NCI-H526 treated with DMSO at 0.1 percent for 48 hours (cell line): ENCODE measurements around the gene SUFU.

ENCODE experiments used
- DNase-seq: peaks from one replicate; lab custom pipeline; 2025; lab: John Stamatoyannopoulos, UW

SUFU gene

DNA sequence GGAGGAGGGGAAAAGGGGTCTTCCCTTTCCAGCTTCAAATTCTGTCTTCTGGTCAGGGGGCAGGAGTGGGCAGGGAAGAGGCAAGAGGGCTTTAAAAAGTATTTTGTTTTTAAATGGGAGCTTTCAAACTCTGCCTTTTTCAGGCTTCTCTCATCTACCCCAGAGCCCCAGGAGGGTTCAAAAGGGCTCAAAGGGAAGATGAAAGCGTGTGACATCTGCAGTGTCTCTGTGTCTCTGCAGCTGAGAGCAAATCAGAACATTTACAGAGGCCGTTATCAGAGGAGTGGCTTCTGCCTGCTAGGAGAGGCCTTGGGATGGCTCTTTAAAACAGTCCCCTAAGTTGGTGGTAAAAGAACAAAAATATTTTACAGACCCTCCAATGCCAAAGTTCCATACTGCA lies 170.8 kb downstream of the SUFU start:
- no peak for DNase-seq

DNA sequence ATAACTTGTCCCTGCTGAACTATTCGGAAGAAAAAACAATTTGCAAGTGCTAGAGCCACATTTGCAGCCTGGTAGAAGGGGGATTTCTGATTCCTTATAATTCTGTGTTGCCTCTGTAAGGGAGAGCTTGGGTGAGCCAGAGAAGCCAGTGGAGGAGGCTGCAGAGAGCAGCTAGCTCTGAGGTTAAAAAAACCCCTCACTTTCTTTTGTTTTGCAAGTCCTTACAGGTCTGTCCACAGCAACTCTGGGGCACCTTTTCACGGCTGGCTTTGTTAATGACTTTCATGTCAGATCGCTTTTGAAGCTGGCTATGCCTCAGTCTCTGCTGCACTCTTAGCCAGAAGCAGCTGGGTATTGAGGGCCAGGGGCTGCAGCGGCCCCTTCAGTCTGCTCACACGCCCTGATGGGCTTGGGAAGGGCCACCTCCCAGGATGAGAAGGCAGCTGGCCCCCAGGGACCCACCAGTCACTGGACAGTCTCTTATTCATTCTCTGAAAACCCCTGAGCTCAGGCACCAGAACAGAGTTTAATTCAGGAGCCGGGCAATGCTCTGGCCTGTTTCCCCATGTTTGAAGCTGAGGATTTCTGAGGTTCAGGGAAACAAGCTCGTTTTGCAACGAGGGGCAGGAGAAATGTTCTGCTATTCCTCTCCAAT lies 171.4 kb downstream of the SUFU start:
- no peak for DNase-seq

DNA sequence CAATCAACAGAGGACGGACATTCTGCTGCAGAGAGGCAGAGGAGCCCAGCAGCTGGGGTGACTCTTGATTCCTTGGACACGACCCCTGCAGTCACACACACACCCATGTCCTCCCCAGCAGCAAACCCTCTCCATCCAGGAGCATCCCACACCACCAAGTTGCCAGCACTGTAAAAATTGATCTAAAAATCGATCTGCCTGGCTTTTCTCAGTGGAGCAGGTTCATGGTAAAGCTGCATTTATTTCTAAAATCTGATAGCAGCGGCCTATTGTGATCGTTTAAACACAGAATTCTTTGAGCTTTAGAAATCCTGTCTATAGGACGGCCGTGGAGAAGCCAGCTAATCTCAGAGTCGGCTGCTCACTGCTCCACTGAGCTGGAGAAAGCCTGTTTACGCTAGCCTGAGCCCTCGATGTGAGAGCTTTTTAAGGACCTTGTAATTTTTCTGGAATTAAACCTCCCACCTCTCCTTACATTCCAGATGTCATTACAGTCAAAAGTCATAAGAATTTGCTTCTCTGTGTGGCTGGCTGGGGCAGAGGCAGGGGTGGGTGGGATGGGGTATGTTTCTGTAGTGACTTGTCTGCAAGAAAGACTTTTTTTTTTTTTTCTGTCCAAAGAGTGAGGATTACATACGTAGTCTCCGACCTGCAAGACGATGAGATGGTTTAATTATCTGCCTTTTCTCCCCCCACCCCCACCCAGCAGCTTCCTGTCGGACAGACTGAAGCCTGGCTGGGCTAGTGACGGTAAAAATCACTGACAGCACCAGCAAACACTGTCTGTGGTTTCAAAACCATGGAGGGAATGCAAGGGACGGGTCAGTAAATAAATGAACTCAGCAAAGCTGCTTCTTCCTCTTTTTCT lies 172.1 kb downstream of the SUFU start:
- no peak for DNase-seq

DNA sequence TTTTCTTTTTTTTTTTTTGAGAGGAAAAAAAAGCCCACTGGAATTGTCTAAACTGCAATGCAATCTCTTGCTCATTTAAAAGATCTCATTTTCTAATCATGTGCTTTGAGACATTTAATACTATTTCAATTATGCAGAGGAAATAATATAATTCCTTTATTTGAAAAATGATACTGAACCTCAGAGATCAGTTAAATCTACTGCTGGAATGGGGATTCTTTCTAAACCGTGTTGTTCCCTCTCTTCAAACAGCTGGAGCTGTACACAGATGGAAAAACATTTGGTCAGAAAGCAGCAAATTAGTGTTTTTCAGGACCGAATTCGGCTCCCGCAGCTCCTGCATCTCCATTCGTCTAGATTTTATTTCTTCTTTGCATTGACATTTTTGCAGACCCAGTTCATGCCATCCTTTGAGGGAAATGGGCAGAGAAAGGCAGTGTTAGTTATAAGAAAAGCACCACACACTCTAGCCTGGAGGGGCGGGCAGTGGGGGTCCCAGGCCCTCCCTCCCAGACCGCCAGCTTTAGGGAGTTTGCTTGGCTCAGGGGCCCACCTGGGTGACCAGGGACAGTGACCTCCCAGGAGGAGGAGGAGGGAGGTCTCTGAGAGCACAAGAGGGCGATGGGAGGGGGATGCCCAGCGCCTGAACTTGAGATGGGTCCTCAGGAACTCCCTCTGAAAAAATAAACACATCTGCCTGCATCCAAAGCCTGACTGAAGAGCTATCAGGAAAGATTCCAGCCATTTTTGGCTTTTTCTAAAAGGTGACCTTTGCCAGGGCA lies 173.0 kb downstream of the SUFU start:
- DNase-seq, result no peak

DNA sequence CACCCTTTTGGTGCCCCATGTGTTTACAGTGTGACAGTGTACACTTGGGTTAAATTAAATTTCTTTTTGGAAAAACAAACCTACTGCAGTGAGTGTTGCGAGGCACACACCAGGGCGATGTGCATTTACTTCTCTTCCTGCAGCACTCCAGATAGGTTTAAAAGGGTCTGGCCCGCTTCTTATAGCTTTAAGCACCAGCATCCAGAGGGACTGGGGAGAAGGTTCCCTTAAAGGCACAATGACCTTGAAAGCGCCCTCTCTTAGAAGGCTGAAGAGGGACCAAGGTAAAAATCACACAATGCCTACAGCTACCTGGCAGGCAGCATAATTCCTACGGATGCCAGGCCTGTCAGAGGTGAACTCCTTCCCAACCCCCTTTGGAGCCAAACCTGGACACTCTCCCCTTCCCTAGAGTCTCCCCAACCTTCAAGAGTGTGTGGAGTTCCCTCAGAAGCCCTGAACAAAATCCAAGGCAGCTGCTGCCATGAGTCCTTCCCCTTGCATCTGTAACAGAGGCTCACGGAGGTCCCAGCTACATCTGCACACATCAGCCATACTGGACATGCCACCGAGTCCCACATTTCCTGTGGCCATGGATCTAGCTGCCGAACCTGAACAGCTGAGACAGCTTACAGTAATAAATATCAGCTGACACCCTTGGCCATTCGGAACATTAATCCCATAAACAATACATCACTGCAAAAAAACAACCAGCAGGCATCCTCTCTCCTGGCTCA lies 173.7 kb downstream of the SUFU start:
- DNase-seq, result no peak

DNA sequence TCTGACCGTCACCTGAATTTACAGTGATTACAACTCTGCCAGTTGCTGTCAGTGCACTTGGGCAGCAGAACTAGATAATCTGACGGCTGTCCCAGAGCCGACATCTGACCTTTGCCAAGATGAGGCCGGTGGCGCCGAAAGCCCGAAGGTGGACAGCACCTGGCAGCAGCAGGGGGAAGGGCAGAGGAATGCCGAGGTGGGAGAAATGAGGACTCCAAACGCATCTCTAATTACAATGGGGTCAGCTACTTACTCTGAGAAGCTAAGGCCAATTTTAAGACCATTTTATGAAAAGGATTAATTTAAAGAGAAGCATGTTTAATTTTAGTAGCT lies 174.3 kb downstream of the SUFU start:
- no peak for DNase-seq

DNA sequence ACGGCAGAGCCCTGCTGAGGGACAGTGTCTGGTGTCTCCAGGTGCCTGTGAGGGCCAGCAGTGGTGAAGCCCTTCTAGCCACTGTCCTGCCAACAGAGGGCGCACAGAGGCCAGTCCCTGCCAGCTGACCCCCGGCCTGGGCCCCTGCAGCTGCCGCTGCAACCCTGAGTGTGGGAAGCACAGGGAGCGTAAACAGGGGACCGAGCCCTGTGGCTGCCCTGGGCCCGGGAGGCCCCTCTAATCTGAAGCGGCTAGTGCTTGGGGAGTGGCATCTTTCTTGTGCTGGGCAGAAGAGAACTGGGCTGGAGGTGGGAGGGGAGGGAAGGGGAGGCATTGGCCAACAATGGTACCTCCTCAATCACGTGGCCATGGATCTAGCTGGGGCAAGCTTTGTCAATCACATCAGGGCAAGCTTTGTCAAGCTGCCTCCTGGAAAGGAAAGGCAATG lies 175.1 kb downstream of the SUFU start:
- DNase-seq, result peak; percentile 2

DNA sequence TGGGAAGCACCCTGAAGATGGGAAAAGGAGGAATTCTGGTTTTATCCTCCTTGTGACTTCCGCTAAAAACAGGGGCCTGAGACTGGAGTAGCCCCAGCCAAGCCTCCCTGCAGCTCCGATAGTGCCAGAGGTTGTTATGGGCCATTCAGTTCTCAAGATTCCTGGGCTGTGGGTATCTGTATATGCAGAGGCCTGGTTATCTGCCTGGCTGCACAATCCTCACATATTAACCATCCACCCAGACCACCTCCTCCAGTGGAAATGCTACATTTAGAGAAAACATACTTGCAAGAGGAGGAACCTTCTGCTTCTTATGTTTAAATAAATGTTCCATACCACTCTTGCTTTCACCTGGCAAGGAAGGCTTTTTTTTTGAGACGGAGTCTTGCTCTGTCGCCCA lies 175.8 kb downstream of the SUFU start:
- no peak for DNase-seq

DNA sequence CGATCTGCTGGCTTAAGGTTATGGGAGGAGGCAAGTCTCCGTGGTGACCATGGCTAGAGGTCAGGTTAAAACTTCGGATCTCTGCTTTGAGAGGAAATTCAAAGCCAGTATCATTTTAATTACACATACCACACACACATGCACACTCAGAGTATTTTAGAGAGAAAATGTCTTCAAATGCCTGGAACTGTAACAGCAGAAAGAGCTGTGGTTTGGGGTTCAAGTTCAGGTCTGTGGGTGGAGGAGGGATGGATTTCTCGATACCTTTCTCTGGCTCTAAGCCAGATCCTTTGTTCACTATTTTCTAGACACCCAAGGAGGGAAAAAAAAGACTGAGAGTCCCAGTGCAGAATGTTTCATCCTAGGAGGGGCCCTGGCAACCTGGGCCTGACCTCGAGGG lies 177.9 kb downstream of the SUFU start:
- DNase-seq, result no peak

DNA sequence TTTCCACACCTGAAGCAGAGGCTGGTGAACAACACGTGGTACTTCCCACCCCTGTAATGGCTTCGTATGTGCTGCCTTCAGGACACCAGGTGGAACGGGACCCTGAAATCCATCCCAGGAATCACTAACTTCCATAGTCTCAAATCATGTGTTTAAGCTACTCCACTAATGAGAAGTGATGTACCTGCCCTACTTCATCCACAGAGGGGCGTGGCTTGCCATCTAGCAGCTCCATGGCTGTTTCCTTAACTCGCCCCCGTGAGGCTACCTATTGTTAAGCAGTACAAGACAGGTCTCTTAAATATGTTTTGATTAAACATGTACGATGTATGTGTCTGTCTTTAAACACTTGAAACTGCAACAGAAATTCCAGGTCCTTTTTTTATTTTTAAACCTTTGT lies 178.6 kb downstream of the SUFU start:
- DNase-seq, result no peak

DNA sequence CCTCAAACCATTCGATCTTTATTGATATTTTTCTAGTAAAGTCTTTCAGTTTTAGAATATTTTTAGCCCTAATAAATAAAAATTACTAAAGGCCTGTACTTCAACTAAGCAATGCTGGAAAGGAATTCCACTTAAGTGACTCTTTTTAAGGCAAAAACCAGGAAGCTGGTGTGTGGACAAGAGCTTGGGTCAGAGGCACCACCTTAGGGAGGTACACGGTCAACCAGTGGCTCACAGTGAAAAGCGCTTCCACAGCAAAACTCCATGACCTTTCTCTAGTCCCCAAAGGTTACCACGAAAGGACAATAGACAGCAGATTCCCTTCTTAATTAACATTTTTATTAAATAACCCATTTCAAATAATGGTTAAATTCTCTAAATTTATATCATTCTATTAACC lies 179.2 kb downstream of the SUFU start:
- DNase-seq, result no peak
